ENCODE results near the gene ZBTB1. TPM values are rescaled to one million over a fixed set of nuclear protein-coding genes. Genes with fewer than 3 reads are reported as not detected.

Gene ZBTB1
- total RNA-seq, 1 experiment from 2014 or later: 37.8 TPM

DNA sequence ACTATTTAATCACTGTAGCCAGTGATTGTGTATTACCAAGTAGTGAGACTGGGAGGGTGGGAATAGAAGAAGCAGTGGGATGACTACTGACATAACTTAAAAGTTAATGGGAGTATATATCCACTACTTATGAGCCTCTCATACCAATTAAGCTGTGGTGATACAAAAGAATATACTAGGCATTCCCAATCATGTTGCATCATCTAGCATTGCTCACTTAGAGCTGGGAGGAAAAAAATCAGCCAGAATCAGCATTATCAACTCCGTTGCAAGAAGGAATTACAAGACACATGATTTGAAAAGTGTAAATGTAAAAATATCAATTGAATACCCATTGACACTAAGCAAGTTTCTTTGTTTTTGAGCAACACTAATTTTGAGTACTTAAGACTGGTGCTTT, 44.4 kb downstream of the ZBTB1 start:
- H3T11ph ChIP-seq (ENCODE audit: low read length): no peak overlapping the region
- no peaks in the 10 kb centered on the region for H3K9me3 ChIP-seq (ENCODE audit: control insufficient read depth, low read depth, low read length)
- Mint-ChIP-seq H3K4me3 (peak overlapping the region in 1 of 2 experiments; percentile 69; a peak in 2 of 5 replicates), H3K4me1 (peaks cover 22 to 28% of the 10 kb centered on the region in 2 experiments), H3K27ac (peak overlapping the region in 1 of 3 experiments; percentile 36; a peak in 1 of 7 replicates), H3K36me3 (ENCODE audit: insufficient read depth in 1 of 3, low read depth in 3 of 3) (no peaks in the 10 kb centered on the region), H3K9me3 (no peaks in the 10 kb centered on the region), H3K27me3 (ENCODE audit: low read depth) (peaks cover 15% of the 10 kb centered on the region)
- H2AK5ac ChIP-seq (ENCODE audit: insufficient read length, low read length): no peak overlapping the region
- H3K9ac ChIP-seq (ENCODE audit: extremely low read depth, insufficient read length, low read length): no peak overlapping the region
- TF ChIP-seq, protein P1, sequence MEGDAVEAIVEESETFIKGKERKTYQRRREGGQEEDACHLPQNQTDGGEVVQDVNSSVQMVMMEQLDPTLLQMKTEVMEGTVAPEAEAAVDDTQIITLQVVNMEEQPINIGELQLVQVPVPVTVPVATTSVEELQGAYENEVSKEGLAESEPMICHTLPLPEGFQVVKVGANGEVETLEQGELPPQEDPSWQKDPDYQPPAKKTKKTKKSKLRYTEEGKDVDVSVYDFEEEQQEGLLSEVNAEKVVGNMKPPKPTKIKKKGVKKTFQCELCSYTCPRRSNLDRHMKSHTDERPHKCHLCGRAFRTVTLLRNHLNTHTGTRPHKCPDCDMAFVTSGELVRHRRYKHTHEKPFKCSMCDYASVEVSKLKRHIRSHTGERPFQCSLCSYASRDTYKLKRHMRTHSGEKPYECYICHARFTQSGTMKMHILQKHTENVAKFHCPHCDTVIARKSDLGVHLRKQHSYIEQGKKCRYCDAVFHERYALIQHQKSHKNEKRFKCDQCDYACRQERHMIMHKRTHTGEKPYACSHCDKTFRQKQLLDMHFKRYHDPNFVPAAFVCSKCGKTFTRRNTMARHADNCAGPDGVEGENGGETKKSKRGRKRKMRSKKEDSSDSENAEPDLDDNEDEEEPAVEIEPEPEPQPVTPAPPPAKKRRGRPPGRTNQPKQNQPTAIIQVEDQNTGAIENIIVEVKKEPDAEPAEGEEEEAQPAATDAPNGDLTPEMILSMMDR (conservative IDR thresholded peaks at IDR 0.05): no peak
- peaks cover 2% of the 10 kb centered on the region for H3K23me2 ChIP-seq (ENCODE audit: insufficient read length, low read depth, low read length, poor library complexity, severe bottlenecking)
- no peak overlapping the region for H4K91ac ChIP-seq (ENCODE audit: insufficient read length, low read depth, low read length)
- no peak overlapping the region for H4K5ac ChIP-seq (ENCODE audit: insufficient read length, low read depth, low read length)
- H3K18ac ChIP-seq (ENCODE audit: insufficient read length, low read depth, low read length): no peak overlapping the region
- H3K56ac ChIP-seq (ENCODE audit: insufficient read length, low read depth, low read length): no peak overlapping the region
- no peaks in the 10 kb centered on the region for H3K79me1 ChIP-seq (ENCODE audit: insufficient read depth, low read depth, low read length, poor library complexity, severe bottlenecking)
- no peak overlapping the region for H3K4ac ChIP-seq (ENCODE audit: low read depth, low read length)
- no peaks in the 10 kb centered on the region for H4K20me1 ChIP-seq (ENCODE audit: control insufficient read depth, insufficient read depth, insufficient read length)
- H2BK15ac ChIP-seq (ENCODE audit: low read depth, low read length): no peak overlapping the region
- no CpG with 5 or more reads among the region's 1 CpG for WGBS (ENCODE audit: extremely low coverage, insufficient read length, low lambda C conversion rate)
- no peak overlapping the region for H2BK120ac ChIP-seq (ENCODE audit: low read depth, low read length, poor library complexity, severe bottlenecking)
- DNase-seq: no peak
- H2BK12ac ChIP-seq (ENCODE audit: insufficient read length, low read depth, low read length): no peak overlapping the region
- H3K4me2 ChIP-seq (ENCODE audit: insufficient read depth, insufficient read length, low read length): no peak overlapping the region
- no peaks in the 10 kb centered on the region for H3K4me1 ChIP-seq (ENCODE audit: insufficient read depth, low read length)
- H3K79me2 ChIP-seq (ENCODE audit: insufficient read depth, low read length): no peaks in the 10 kb centered on the region
- no peaks in the 10 kb centered on the region; the same call in 1 of the 2 replicates for H3K27me3 ChIP-seq (ENCODE audit: insufficient read depth, low read length)
- no peak overlapping the region for H2BK5ac ChIP-seq (ENCODE audit: insufficient read length, low read length)
- no peak overlapping the region for H4K8ac ChIP-seq (replicated peaks; ENCODE audit: insufficient read length, low read depth, low read length)
- no peak overlapping the region for H3K27ac ChIP-seq (ENCODE audit: insufficient read length, low read depth, low read length)
- no peak overlapping the region for H2AFZ ChIP-seq (ENCODE audit: low read length)
- H3K14ac ChIP-seq (ENCODE audit: insufficient read depth, low read length): no peak overlapping the region
- no peak overlapping the region for H2BK20ac ChIP-seq (ENCODE audit: low read depth, low read length, poor library complexity, severe bottlenecking)
- H3K23ac ChIP-seq (ENCODE audit: insufficient read length, low read depth, low read length): no peak overlapping the region
